ENCODE results near the gene CEACAM19. TPM values are rescaled to one million over a fixed set of nuclear protein-coding genes. Genes with fewer than 3 reads are reported as not detected.
"Not testable (repeated sequence)": the region's sequence is repeated elsewhere in the genome, so short reads cannot be mapped to it uniquely, and the experiment has no call there.

Gene CEACAM19
- total RNA-seq, 4 donors from 2014 or later = 2.3 to 7.6 (median 4.6) TPM

- peaks cover 0 to 4% (median 0%) of the 10 kb centered on the region in 3 donors for H3K36me3 ChIP-seq
- H3K9me3 ChIP-seq = no peaks in the 10 kb centered on the region
- intact Hi-C loops (cut with DNase I) = no loop called here
- H3K4me1 ChIP-seq = peaks cover under 1 to 29% (median 14%) of the 10 kb centered on the region in 3 donors
- H3K27me3 ChIP-seq = no peaks in the 10 kb centered on the region
- no peak overlapping the region for H3K4me3 ChIP-seq
- H3K27ac ChIP-seq = no peak overlapping the region
- TF ChIP-seq POLR2A (IDR thresholded peaks at IDR 0.05) (no peak), CTCF (IDR thresholded peaks at IDR 0.05) (no peak)
- WGBS, 2 donors = 74 to 85% methylated on average over 2 to 3 of the region's 9 CpGs
- DNase-seq = no peak
Measured at GRCh38 chr19:44683434-44684210, 12.3 kb downstream of the CEACAM19 start.

GRCh38 chr19:44684396-44684795, 13.1 kb downstream of the CEACAM19 start:
- 85 to 91% methylated on average over 3 of the region's 3 CpGs for WGBS, 2 donors
- intact Hi-C loops (cut with DNase I) = not testable (repeated sequence)

GRCh38 chr19:44684892-44685863, 13.9 kb downstream of the CEACAM19 start:
- no peaks in the 10 kb centered on the region for H3K27me3 ChIP-seq
- 21 to 27% methylated on average over 24 to 25 of the region's 25 CpGs for WGBS, 2 donors
- no peaks in the 10 kb centered on the region for H3K9me3 ChIP-seq
- intact Hi-C loops (cut with DNase I) = no loop called here
- H3K4me3 ChIP-seq = peak overlapping the region in 1 of 4 donors; percentile 3
- TF ChIP-seq CTCF (IDR thresholded peaks at IDR 0.05) (no peak), POLR2A (IDR thresholded peaks at IDR 0.05) (no peak)
- peak overlapping the region; percentile 16 to 75 (median 50) for H3K27ac ChIP-seq
- H3K4me1 ChIP-seq = peaks cover 11 to 45% (median 21%) of the 10 kb centered on the region in 3 donors
- peaks cover 0 to 4% (median 0%) of the 10 kb centered on the region in 3 donors for H3K36me3 ChIP-seq
- DNase-seq = no peak

More at GRCh38 chr19:44684396-44684795, 13.1 kb downstream of the CEACAM19 start:
- peak overlapping the region in 3 of 4 donors; percentile 11 to 75 (median 39) for H3K27ac ChIP-seq
- not testable (repeated sequence) for H3K9me3 ChIP-seq, H3K36me3 ChIP-seq, DNase-seq, H3K27me3 ChIP-seq, H3K4me3 ChIP-seq
- H3K4me1 ChIP-seq = peaks cover 7 to 37% (median 20%) of the 10 kb centered on the region in 3 donors

GRCh38 chr19:44685877-44686276, 14.6 kb downstream of the CEACAM19 start:
- peaks cover 11 to 45% (median 21%) of the 10 kb centered on the region in 3 donors for H3K4me1 ChIP-seq
- H3K9me3 ChIP-seq = no peaks in the 10 kb centered on the region
- WGBS, 2 donors = 45 to 47% methylated on average over 4 of the region's 4 CpGs
- TF ChIP-seq POLR2A (IDR thresholded peaks at IDR 0.05) (no peak), CTCF (IDR thresholded peaks at IDR 0.05) (no peak)
- peak overlapping the region; percentile 16 to 75 (median 50) for H3K27ac ChIP-seq
- no peaks in the 10 kb centered on the region for H3K27me3 ChIP-seq
- no peak for DNase-seq
- peaks cover 0 to 4% (median 0%) of the 10 kb centered on the region in 3 donors for H3K36me3 ChIP-seq
- intact Hi-C loops (cut with DNase I) = no loop called here
- no peak overlapping the region for H3K4me3 ChIP-seq

- Histone ChIP-seq H3K4me3 (no peak overlapping the region), H3K27me3 (no peaks in the 10 kb centered on the region), H3K27ac (no peak overlapping the region), H3K36me3 (peaks cover 0 to 4% (median 0%) of the 10 kb centered on the region in 3 donors), H3K4me1 (peaks cover 15 to 53% (median 28%) of the 10 kb centered on the region in 3 donors), H3K9me3 (no peaks in the 10 kb centered on the region)
- no peak for DNase-seq
- TF ChIP-seq POLR2A (IDR thresholded peaks at IDR 0.05) = no peak
- TF ChIP-seq CTCF (IDR thresholded peaks at IDR 0.05) = no peak
- intact Hi-C loops (cut with DNase I) = no loop called here
- WGBS, 2 donors = 70 to 74% methylated on average over 4 of the region's 4 CpGs
Measured at GRCh38 chr19:44686896-44687295, 15.6 kb downstream of the CEACAM19 start.
